Endothelial cell of umbilical vein (primary cell): Measurements from ENCODE around the gene PIF1. TPM values are rescaled to one million over a fixed set of nuclear protein-coding genes. Genes with fewer than 3 reads are reported as not detected.

ENCODE experiments used
- BruUV-seq: library from RNA; stranded (reverse); fragments of 400-500 nt; replicated peaks from 2 replicates; lab custom pipeline; 2021; lab: Mats Ljungman, UMichigan
- CTCF ChIA-PET: fragments of 300-600, 350-600 bp; sonication (Branson Sonifier 250); formaldehyde crosslinking; loops from one replicate; lab custom pipeline; 2021; ENCODE audit warnings: antibody characterized with exemption, inconsistent platforms; lab: Charles Lee
- POLR2A ChIA-PET: fragments of 300-600, 350-600 bp; sonication (Branson Sonifier 250); formaldehyde crosslinking; loops from one replicate; lab custom pipeline; 2021; ENCODE audit warnings: antibody characterized with exemption, inconsistent platforms; lab: Charles Lee
- DNase-seq: peaks from one replicate; pipeline ENCODE4 v3.0.0-alpha.2; 2011; ENCODE audit warnings: low read depth, low spot score
- FAIRE-seq: peaks from 2 replicates; lab custom pipeline; 2011; peaks lifted over from hg19 to GRCh38; lab: Jason Lieb, UNC
- H2AFZ ChIP-seq: 2 replicates; pipeline ENCODE4 v1.6.0; 2012; ENCODE audit warnings: low read depth, low read length, control low read depth, inconsistent platforms
- H3K27ac ChIP-seq: 2 replicates; pipeline ENCODE4 v1.5.1; 2011; ENCODE audit warnings: low read depth, mild to moderate bottlenecking, control low read depth, low read length, moderate library complexity; ENCODE audit not compliant: insufficient read depth
- H3K27me3 ChIP-seq, 2 experiments: 2 replicates each; pipeline versions ENCODE4 v1.6.0 to v1.6.1; 2011; ENCODE audit warnings: low read length in 2 of 2, mixed read lengths in 1 of 2; ENCODE audit not compliant: control insufficient read depth in 2 of 2, insufficient read depth in 2 of 2
- H3K36me3 ChIP-seq, 2 experiments: 2 replicates in 1 of 2; 3 replicates in 1 of 2; pipeline ENCODE4 v1.5.1; 2011; ENCODE audit warnings: low read length in 2 of 2, mild to moderate bottlenecking in 1 of 2, moderate library complexity in 1 of 2; ENCODE audit not compliant: control insufficient read depth in 2 of 2, insufficient read depth in 2 of 2; ENCODE audit errors: extremely low read depth in 1 of 2
- H3K4me1 ChIP-seq: 3 replicates; pipeline ENCODE4 v1.5.1; 2011; ENCODE audit warnings: mild to moderate bottlenecking, low read length; ENCODE audit not compliant: control insufficient read depth, insufficient read depth; ENCODE audit errors: extremely low read depth
- H3K4me2 ChIP-seq: 2 replicates; pipeline ENCODE4 v1.6.1; 2011; ENCODE audit warnings: low read length, control low read depth, mixed read lengths; ENCODE audit not compliant: insufficient read depth
- H3K4me3 ChIP-seq, 3 experiments: fragments of 200-600 bp in 1 of 3; sonication (generic), shearing (Covaris generic) in 1 of 3; replicated peaks in 1 of 3; 2 replicates each; pipeline ENCODE4 v1.5.1; 2011 to 2016; ENCODE audit warnings: control low read depth in 3 of 3, low read length in 3 of 3, mild to moderate bottlenecking in 2 of 3, inconsistent platforms in 1 of 3, low read depth in 1 of 3, moderate library complexity in 1 of 3; ENCODE audit not compliant: insufficient read depth in 1 of 3
- H3K79me2 ChIP-seq: 2 replicates; pipeline ENCODE4 v1.6.0; 2012; ENCODE audit warnings: low read length, inconsistent platforms; ENCODE audit not compliant: control insufficient read depth, insufficient read depth
- H3K9ac ChIP-seq: replicated peaks from 2 replicates; pipeline ENCODE3; 2011; ENCODE audit warnings: low read length, control low read depth; ENCODE audit not compliant: insufficient read depth; ENCODE audit errors: extremely low read depth
- H3K9me1 ChIP-seq: replicated peaks from 3 replicates; pipeline ENCODE4 v1.6.0; 2011; ENCODE audit warnings: mild to moderate bottlenecking, low read length; ENCODE audit not compliant: control insufficient read depth, insufficient read depth; ENCODE audit errors: extremely low read depth
- H3K9me3 ChIP-seq: replicated peaks from 2 replicates; pipeline ENCODE4 v1.5.1; 2012; ENCODE audit warnings: low read length, inconsistent platforms; ENCODE audit not compliant: control insufficient read depth, insufficient read depth
- H4K20me1 ChIP-seq: replicated peaks from 2 replicates; pipeline ENCODE3; 2011; ENCODE audit warnings: mild to moderate bottlenecking, low read length; ENCODE audit not compliant: control insufficient read depth, insufficient read depth; ENCODE audit errors: extremely low read depth
- EZH2 ChIP-seq: IDR thresholded peaks from 2 replicates; pipeline ENCODE4 v1.6.1; 2012; ENCODE audit warnings: borderline replicate concordance, low read depth, mild to moderate bottlenecking, moderate library complexity, low read length, inconsistent platforms; ENCODE audit not compliant: severe bottlenecking
- FOS ChIP-seq: IDR thresholded peaks from 2 replicates; pipeline ENCODE4 v1.6.1; 2011; ENCODE audit warnings: mild to moderate bottlenecking, low read length, moderate library complexity, borderline replicate concordance; ENCODE audit not compliant: insufficient read depth
- GATA2 ChIP-seq: IDR thresholded peaks from 2 replicates; pipeline ENCODE4 v1.7.0; 2011; ENCODE audit warnings: low read depth, mild to moderate bottlenecking, moderate library complexity, mixed read lengths, low read length; ENCODE audit not compliant: insufficient read length, insufficient read depth
- JUN ChIP-seq: IDR thresholded peaks from 2 replicates; pipeline ENCODE4 v1.6.1; 2011; ENCODE audit warnings: borderline replicate concordance, low read depth; ENCODE audit not compliant: insufficient read length, insufficient read depth
- MYC ChIP-seq: IDR thresholded peaks from one replicate; pipeline ENCODE4 v1.6.1; 2011; ENCODE audit warnings: mild to moderate bottlenecking, low read depth, low read length
- POLR2AphosphoS5 ChIP-seq: IDR thresholded peaks from 2 replicates; pipeline ENCODE4 v1.6.1; 2012; ENCODE audit warnings: low read depth, mild to moderate bottlenecking, control low read depth, low read length, moderate library complexity; ENCODE audit not compliant: insufficient read depth
- dilution Hi-C: fragments of 300-500 bp; cut with MboI; formaldehyde crosslinking; loops from one replicate; pipeline ENCODE4 v1.15.0; 2019; ENCODE audit warnings: low sequenced_read_pairs; ENCODE audit not compliant: extremely low pct_ligation_motif_present
- intact Hi-C: fragments of 100-400 bp; cut with micrococcal nuclease; formaldehyde crosslinking; loops from one replicate; pipeline ENCODE4 v1.10.0; 2022
- polyA plus RNA-seq, 4 experiments: library from polyadenylated mRNA; depleted of rRNA in 3 of 4; stranded (reverse) in 3 of 4; unstranded in 1 of 4; fragments of >200 nt; gene quantifications; 2 replicates each; pipeline versions ENCODE4 v1.2.1 to v1.2.3, GENCODE V29; 2011 to 2012; ENCODE audit warnings: missing spikeins in 1 of 4
- total RNA-seq: library from RNA; stranded (reverse); gene quantifications from 2 replicates; pipeline ENCODE4 v1.2.3, GENCODE V29; 2021
- TF ChIP-seq, protein P1 (sequence below): IDR thresholded peaks from 2 replicates; pipeline ENCODE4 v1.6.1; 2011; ENCODE audit not compliant: insufficient read depth, insufficient read length
- TF ChIP-seq, protein P2 (sequence below), 2 donors: IDR thresholded peaks; 1 replicate in 1 of 2; 2 replicates in 1 of 2; pipeline ENCODE4 v1.5.1; 2011; ENCODE audit warnings: low read length in 2 of 2, mild to moderate bottlenecking in 2 of 2, moderate library complexity in 2 of 2, control low read depth in 1 of 2, inconsistent platforms in 1 of 2, low read depth in 1 of 2; ENCODE audit not compliant: insufficient read depth in 1 of 2; ENCODE audit errors: extremely low read depth in 1 of 2

The PIF1 gene
- total and polyA plus RNA-seq, 2 donors (not counting 3 experiments of a cell fraction or from before 2014, with no cell fraction given): 18.6 to 52.7 TPM

GRCh38 chr15:64855205-64855975 lies 29.9 kb upstream of the PIF1 start:
- Histone ChIP-seq H3K9me3 (no peaks in the 10 kb centered on the region), H3K4me1 (peaks cover 29% of the 10 kb centered on the region), H3K79me2 (peaks cover 27% of the 10 kb centered on the region), H3K9me1 (no peaks in the 10 kb centered on the region), H4K20me1 (no peaks in the 10 kb centered on the region), H3K4me2 (no peak overlapping the region), H2AFZ (no peak overlapping the region), H3K9ac (no peak overlapping the region), H3K36me3 (peaks cover 5 to 25% of the 10 kb centered on the region in 2 experiments), H3K27ac (no peak overlapping the region), H3K4me3 (no peak overlapping the region), H3K27me3 (no peaks in the 10 kb centered on the region)
- CTCF ChIA-PET: interaction anchor here (2.5 kb wide), 1 partner anchor 50 kb away, joined by 15 read pairs; no protein-coding TSS in a partner anchor
- dilution Hi-C loops: no loop called here
- no peak for TF ChIP-seq POLR2AphosphoS5
- no peak for TF ChIP-seq GATA2
- TF ChIP-seq FOS: no peak
- TF ChIP-seq, protein P1, sequence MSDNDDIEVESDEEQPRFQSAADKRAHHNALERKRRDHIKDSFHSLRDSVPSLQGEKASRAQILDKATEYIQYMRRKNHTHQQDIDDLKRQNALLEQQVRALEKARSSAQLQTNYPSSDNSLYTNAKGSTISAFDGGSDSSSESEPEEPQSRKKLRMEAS: no peak
- POLR2A ChIA-PET: no interaction called here
- intact Hi-C loops: loop anchor here (5.0 kb wide), 1 partner anchor 37 kb away; no protein-coding TSS in a partner anchor
- FAIRE-seq (no peak), DNase-seq (no peak)
- no TSS peak for BruUV-seq

GRCh38 chr15:64854526-64854925 lies 29.1 kb upstream of the PIF1 start:
- H3K79me2 ChIP-seq: peaks cover 27% of the 10 kb centered on the region
- no peaks in the 10 kb centered on the region for H3K9me3 ChIP-seq
- FAIRE-seq: no peak
- no peaks in the 10 kb centered on the region for H3K9me1 ChIP-seq
- DNase-seq: no peak
- dilution Hi-C loops: no loop called here
- intact Hi-C loops: no loop called here
- peaks cover 0 to 19% of the 10 kb centered on the region in 2 experiments for H3K36me3 ChIP-seq
- H3K27me3 ChIP-seq: no peaks in the 10 kb centered on the region
- no peak overlapping the region for H3K4me2 ChIP-seq
- H3K9ac ChIP-seq: no peak overlapping the region
- ChIA-PET CTCF (interaction anchor here (0.8 to 1.5 kb wide), 2 partner anchors 11 to 19 kb away, joined by 3 to 5 read pairs; no protein-coding TSS in a partner anchor), POLR2A (interaction anchor here (0.6 kb wide), 1 partner anchor 9 kb away, joined by 3 read pairs; no protein-coding TSS in a partner anchor)
- no peak overlapping the region for H3K4me3 ChIP-seq
- peaks cover 29% of the 10 kb centered on the region for H3K4me1 ChIP-seq
- no peak for TF ChIP-seq MYC
- TF ChIP-seq, protein P2, sequence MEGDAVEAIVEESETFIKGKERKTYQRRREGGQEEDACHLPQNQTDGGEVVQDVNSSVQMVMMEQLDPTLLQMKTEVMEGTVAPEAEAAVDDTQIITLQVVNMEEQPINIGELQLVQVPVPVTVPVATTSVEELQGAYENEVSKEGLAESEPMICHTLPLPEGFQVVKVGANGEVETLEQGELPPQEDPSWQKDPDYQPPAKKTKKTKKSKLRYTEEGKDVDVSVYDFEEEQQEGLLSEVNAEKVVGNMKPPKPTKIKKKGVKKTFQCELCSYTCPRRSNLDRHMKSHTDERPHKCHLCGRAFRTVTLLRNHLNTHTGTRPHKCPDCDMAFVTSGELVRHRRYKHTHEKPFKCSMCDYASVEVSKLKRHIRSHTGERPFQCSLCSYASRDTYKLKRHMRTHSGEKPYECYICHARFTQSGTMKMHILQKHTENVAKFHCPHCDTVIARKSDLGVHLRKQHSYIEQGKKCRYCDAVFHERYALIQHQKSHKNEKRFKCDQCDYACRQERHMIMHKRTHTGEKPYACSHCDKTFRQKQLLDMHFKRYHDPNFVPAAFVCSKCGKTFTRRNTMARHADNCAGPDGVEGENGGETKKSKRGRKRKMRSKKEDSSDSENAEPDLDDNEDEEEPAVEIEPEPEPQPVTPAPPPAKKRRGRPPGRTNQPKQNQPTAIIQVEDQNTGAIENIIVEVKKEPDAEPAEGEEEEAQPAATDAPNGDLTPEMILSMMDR (IDR thresholded peaks at IDR 0.05; ENCODE audit: extremely low read depth in 1 of 2, insufficient read depth in 1 of 2, low read depth in 1 of 2, low read length in 2 of 2): no peak
- TF ChIP-seq, protein P1: no peak
- no peak for TF ChIP-seq GATA2
- no peak for TF ChIP-seq FOS
- TF ChIP-seq JUN: no peak
- no peak for TF ChIP-seq EZH2
- H4K20me1 ChIP-seq: no peaks in the 10 kb centered on the region
- no peak overlapping the region for H2AFZ ChIP-seq
- BruUV-seq: no TSS peak
- H3K27ac ChIP-seq: no peak overlapping the region
